ENCODE measurements around the gene DCAF12L2. TPM values are rescaled to one million over a fixed set of nuclear protein-coding genes. Genes with fewer than 3 reads are reported as not detected.

Gene DCAF12L2
- total RNA-seq, 1 donor from 2014 or later: 12.0 TPM

DNA sequence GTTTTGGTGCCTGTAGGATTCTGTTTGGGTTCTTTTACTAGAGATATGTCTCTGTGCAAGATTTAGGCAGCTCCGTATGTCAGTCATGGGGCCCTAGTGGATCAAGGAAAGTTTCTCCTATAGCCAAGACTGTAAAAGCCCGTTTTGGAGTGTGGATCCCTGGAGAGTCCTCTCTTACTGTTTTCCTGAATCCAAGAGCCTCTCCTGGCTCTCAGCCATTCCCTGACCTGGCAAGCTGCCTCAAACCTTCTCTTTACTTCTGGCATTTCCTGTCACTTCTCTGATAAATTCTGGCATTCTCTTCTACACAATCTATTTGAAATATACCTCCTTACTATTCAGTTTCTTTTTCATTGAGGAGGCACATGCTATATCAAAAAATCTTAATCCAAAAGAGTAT lies 41.4 kb downstream of the DCAF12L2 start:
- H3K36me3 ChIP-seq (ENCODE audit: control insufficient read depth in 3 of 3, insufficient read depth in 3 of 3, low read length in 3 of 3): no peaks in the 10 kb centered on the region

More for the DNA sequence above, 41.4 kb downstream of the DCAF12L2 start:
- Histone ChIP-seq H3K9ac (ENCODE audit: low read depth in 1 of 3, low read length in 3 of 3) (no peak overlapping the region), H3K9me3 (ENCODE audit: control insufficient read depth in 3 of 3, low read length in 3 of 3) (no peaks in the 10 kb centered on the region), H3K27me3 (ENCODE audit: control insufficient read depth in 3 of 3, insufficient read depth in 3 of 3, low read length in 3 of 3) (no peaks in the 10 kb centered on the region), H3K4me1 (ENCODE audit: control insufficient read depth in 3 of 3, insufficient read depth in 3 of 3, low read length in 3 of 3) (no peaks in the 10 kb centered on the region), H3K27ac (ENCODE audit: low read depth, low read length) (no peak overlapping the region), H3K4me3 (ENCODE audit: low read length in 3 of 3) (no peak overlapping the region)
